Measurements from ENCODE around the gene AXDND1.

- TF ChIP-seq CTCF (IDR thresholded peaks at IDR 0.05; ENCODE audit: low read depth, low read length) = no peak
- no peak for TF ChIP-seq EZH2phosphoT487 (IDR thresholded peaks at IDR 0.05; ENCODE audit: low read depth)
Observed at GRCh38 chr1:179351281-179351680, 14.5 kb upstream of the AXDND1 start.

All from OCI-LY3 (cell line).